Astrocyte (in vitro differentiated cells and primary cell): ENCODE results near the gene GPR137.

ENCODE experiments used
- CTCF ChIP-seq: IDR thresholded peaks from 2 replicates; pipeline ENCODE4 v1.5.1; 2011; ENCODE audit warnings: low read depth, mild to moderate bottlenecking, inconsistent platforms, low read length, moderate library complexity; ENCODE audit not compliant: insufficient read depth
- EZH2 ChIP-seq: IDR thresholded peaks from 2 replicates; pipeline ENCODE4 v1.6.1; 2012; ENCODE audit warnings: mild to moderate bottlenecking, low read length, inconsistent platforms; ENCODE audit not compliant: insufficient read depth

GRCh38 chr11:64276653-64277431 lies 8.8 kb upstream of the GPR137 start:
- TF ChIP-seq CTCF, result no peak
- TF ChIP-seq EZH2, result no peak
